WTC11 (cell line): Measurements from ENCODE around the gene AMMECR1. TPM values are rescaled to one million over a fixed set of nuclear protein-coding genes. Genes with fewer than 3 reads are reported as not detected.

Experiments
- ATAC-seq: fragments of 200-7000 bp; cut with Tn5 transposase; 2 replicates; pipeline ENCODE4 v1.10.0; 2021; ENCODE audit warnings: mild to moderate bottlenecking, moderate library complexity
- CTCF ChIA-PET: fragments of 300-600 bp; sonication (Branson Sonifier 250); formaldehyde crosslinking; loops from one replicate; lab custom pipeline; 2021; ENCODE audit warnings: antibody characterized with exemption; lab: Charles Lee
- POLR2A ChIA-PET: fragments of 350-600 bp; sonication (Branson Sonifier 250); formaldehyde crosslinking; loops from one replicate; lab custom pipeline; 2021; ENCODE audit warnings: antibody characterized with exemption; lab: Charles Lee
- DNase-seq: peaks from one replicate; pipeline ENCODE4 v3.0.0; 2021; ENCODE audit warnings: low spot score
- H3K27ac Mint-ChIP-seq: 2 replicates; pipeline ENCODE4 v1.8.0; 2021; ENCODE audit warnings: mixed read lengths
- H3K27me3 Mint-ChIP-seq: 2 replicates; pipeline ENCODE4 v1.8.0; 2021; ENCODE audit warnings: low read depth, mild to moderate bottlenecking, moderate library complexity, mixed read lengths
- H3K36me3 Mint-ChIP-seq: 2 replicates; pipeline ENCODE4 v1.8.0; 2021; ENCODE audit warnings: mixed read lengths
- H3K4me1 Mint-ChIP-seq: 2 replicates; pipeline ENCODE4 v1.8.0; 2022; ENCODE audit warnings: mixed read lengths
- H3K4me3 Mint-ChIP-seq: 2 replicates; pipeline ENCODE4 v1.8.0; 2021; ENCODE audit warnings: mild to moderate bottlenecking, moderate library complexity, mixed read lengths
- H3K9me3 Mint-ChIP-seq: 2 replicates; pipeline ENCODE4 v1.8.0; 2021; ENCODE audit warnings: mixed read lengths
- ARID4B ChIP-seq: sonication (generic); formaldehyde crosslinking; IDR thresholded peaks from 2 replicates; pipeline ENCODE4 v1.8.0; 2023; ENCODE audit warnings: missing genetic modification reagents, mild to moderate bottlenecking, borderline replicate concordance
- CREB1 ChIP-seq: sonication (generic); formaldehyde crosslinking; IDR thresholded peaks from 2 replicates; pipeline ENCODE4 v1.8.0; 2023; ENCODE audit warnings: mild to moderate bottlenecking, missing genetic modification reagents
- ETV6 ChIP-seq: sonication (generic); formaldehyde crosslinking; IDR thresholded peaks from 2 replicates; pipeline ENCODE4 v1.8.1; 2022; ENCODE audit warnings: mild to moderate bottlenecking, missing genetic modification reagents
- FOXJ3 ChIP-seq: sonication (generic); formaldehyde crosslinking; IDR thresholded peaks from 2 replicates; pipeline ENCODE4 v1.9.0; 2021; ENCODE audit warnings: missing genetic modification reagents, mild to moderate bottlenecking, borderline replicate concordance
- GRHL2 ChIP-seq: fragments of 250-450 bp; sonication (Bioruptor Pico); IDR thresholded peaks from 2 replicates; pipeline ENCODE4 v1.8.0; 2022; ENCODE audit warnings: mild to moderate bottlenecking, moderate library complexity; ENCODE audit not compliant: insufficient replicate concordance, severe bottlenecking
- GTF2I ChIP-seq: fragments of 250-450 bp; sonication (Bioruptor Pico); conservative IDR thresholded peaks from 2 replicates; pipeline ENCODE4 v1.4.0; 2021; ENCODE audit warnings: mild to moderate bottlenecking
- IRF2 ChIP-seq: sonication (generic); formaldehyde crosslinking; IDR thresholded peaks from 2 replicates; pipeline ENCODE4 v1.8.0; 2022; ENCODE audit warnings: low read depth, missing genetic modification reagents, borderline replicate concordance
- JAZF1 ChIP-seq: fragments of 250-450 bp; sonication (Bioruptor Pico); IDR thresholded peaks from 2 replicates; pipeline ENCODE4 v1.9.0; 2021; ENCODE audit warnings: moderate library complexity, mild to moderate bottlenecking, inconsistent platforms
- MYBL2 ChIP-seq: sonication (generic); formaldehyde crosslinking; IDR thresholded peaks from 2 replicates; pipeline ENCODE4 v1.8.1; 2023; ENCODE audit warnings: mild to moderate bottlenecking, moderate library complexity, missing genetic modification reagents
- NFATC4 ChIP-seq: fragments of 250-450 bp; sonication (Bioruptor Pico); IDR thresholded peaks from 2 replicates; pipeline ENCODE4 v1.9.0; 2021; ENCODE audit warnings: mild to moderate bottlenecking
- NFE2L1 ChIP-seq: sonication (generic); formaldehyde crosslinking; IDR thresholded peaks from 2 replicates; pipeline ENCODE4 v1.8.1; 2023; ENCODE audit warnings: missing genetic modification reagents
- RELA ChIP-seq: sonication (generic); formaldehyde crosslinking; IDR thresholded peaks from 2 replicates; pipeline ENCODE4 v1.8.1; 2022; ENCODE audit warnings: missing genetic modification reagents, mild to moderate bottlenecking, borderline replicate concordance
- RORB ChIP-seq: fragments of 250-450 bp; sonication (Bioruptor Pico); IDR thresholded peaks from 2 replicates; pipeline ENCODE4 v1.9.0; 2021; ENCODE audit warnings: mild to moderate bottlenecking
- TCF7 ChIP-seq: sonication (generic); formaldehyde crosslinking; IDR thresholded peaks from 2 replicates; pipeline ENCODE4 v1.8.0; 2022; ENCODE audit warnings: mild to moderate bottlenecking, low read depth, missing genetic modification reagents, moderate library complexity
- TP53 ChIP-seq: sonication (generic); formaldehyde crosslinking; IDR thresholded peaks from 2 replicates; pipeline ENCODE4 v1.8.1; 2023; ENCODE audit warnings: mild to moderate bottlenecking, missing genetic modification reagents
- ZMAT4 ChIP-seq: fragments of 250-450 bp; sonication (Bioruptor Pico); IDR thresholded peaks from 2 replicates; pipeline ENCODE4 v1.9.0; 2021; ENCODE audit warnings: mild to moderate bottlenecking
- ZNF121 ChIP-seq: sonication (generic); formaldehyde crosslinking; IDR thresholded peaks from 2 replicates; pipeline ENCODE4 v1.8.0; 2023; ENCODE audit warnings: missing genetic modification reagents
- ZNF138 ChIP-seq: sonication (generic); formaldehyde crosslinking; conservative IDR thresholded peaks from 2 replicates; pipeline ENCODE4 v1.8.1; 2022; ENCODE audit warnings: mild to moderate bottlenecking, moderate library complexity, missing genetic modification reagents
- ZNF219 ChIP-seq: sonication (generic); formaldehyde crosslinking; IDR thresholded peaks from 2 replicates; pipeline ENCODE4 v1.8.0; 2023; ENCODE audit warnings: missing genetic modification reagents, mild to moderate bottlenecking, borderline replicate concordance
- ZNF416 ChIP-seq: fragments of 250-450 bp; sonication (Bioruptor Pico); IDR thresholded peaks from 2 replicates; pipeline ENCODE4 v1.9.0; 2021; ENCODE audit warnings: mild to moderate bottlenecking, inconsistent platforms
- ZNF423 ChIP-seq: fragments of 250-450 bp; sonication (Bioruptor Pico); IDR thresholded peaks from 2 replicates; pipeline ENCODE4 v2.1.2; 2022; ENCODE audit warnings: mild to moderate bottlenecking, moderate library complexity
- ZNF671 ChIP-seq: fragments of 250-450 bp; sonication (Bioruptor Pico); IDR thresholded peaks from 2 replicates; pipeline ENCODE4 v1.8.0; 2021; ENCODE audit warnings: mild to moderate bottlenecking
- ZSCAN18 ChIP-seq: fragments of 250-450 bp; sonication (Bioruptor Pico); IDR thresholded peaks from 2 replicates; pipeline ENCODE4 v2.1.2; 2022; ENCODE audit warnings: mild to moderate bottlenecking, moderate library complexity
- total RNA-seq: library from RNA; stranded (reverse); gene quantifications from 3 replicates; pipeline ENCODE4 v1.2.3, GENCODE V29; 2021
- TF ChIP-seq, protein P1 (sequence below): sonication (generic); formaldehyde crosslinking; IDR thresholded peaks from 2 replicates; pipeline ENCODE4 v1.8.1; 2023; ENCODE audit warnings: mild to moderate bottlenecking, missing genetic modification reagents, moderate library complexity
- TF ChIP-seq, protein P2 (sequence below): sonication (generic); formaldehyde crosslinking; IDR thresholded peaks from 2 replicates; pipeline ENCODE4 v1.8.1; 2022; ENCODE audit warnings: mild to moderate bottlenecking, moderate library complexity, missing genetic modification reagents
- TF ChIP-seq, protein P3 (sequence below): fragments of 250-450 bp; sonication (Bioruptor Pico); IDR thresholded peaks from 2 replicates; pipeline ENCODE4 v1.9.0; 2021; ENCODE audit warnings: mild to moderate bottlenecking

AMMECR1 gene
- total RNA-seq, 1 experiment from 2014 or later, result 18.1 TPM

DNA sequence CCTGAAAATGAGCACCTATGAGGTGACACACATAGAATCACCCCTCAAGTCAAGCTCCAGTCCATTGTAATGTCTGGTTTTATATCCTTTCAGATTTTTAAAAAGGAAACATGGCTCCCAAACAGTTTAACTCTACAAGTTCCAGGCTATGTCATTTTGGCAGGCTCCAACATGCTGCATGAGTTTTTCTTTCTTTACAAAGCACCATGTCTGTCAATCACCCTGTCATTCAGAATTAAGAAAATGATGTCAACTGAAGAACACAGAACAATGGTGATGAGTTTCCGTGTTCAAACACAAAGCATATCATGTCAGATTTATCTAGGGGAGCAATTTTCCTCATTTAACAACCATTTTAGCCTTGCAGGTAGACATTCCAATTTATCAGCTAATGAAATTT lies 106.5 kb downstream of the AMMECR1 start:
- no peaks in the 10 kb centered on the region for H3K36me3 Mint-ChIP-seq
- CTCF ChIA-PET, result no interaction called here
- POLR2A ChIA-PET, result no interaction called here
- no peak overlapping the region for H3K27ac Mint-ChIP-seq
- DNase-seq (no peak), ATAC-seq (no peak)
- TF ChIP-seq MYBL2 (CRISPR knock-in tag) (no peak), FOXJ3 (CRISPR knock-in tag) (no peak), IRF2 (CRISPR knock-in tag) (no peak), ZNF423 (CRISPR knock-in tag) (no peak), ZNF416 (CRISPR knock-in tag) (no peak), ZNF121 (no peak), TP53 (CRISPR knock-in tag) (no peak), ZNF138 (no peak), CREB1 (no peak)
- TF ChIP-seq, protein P1, sequence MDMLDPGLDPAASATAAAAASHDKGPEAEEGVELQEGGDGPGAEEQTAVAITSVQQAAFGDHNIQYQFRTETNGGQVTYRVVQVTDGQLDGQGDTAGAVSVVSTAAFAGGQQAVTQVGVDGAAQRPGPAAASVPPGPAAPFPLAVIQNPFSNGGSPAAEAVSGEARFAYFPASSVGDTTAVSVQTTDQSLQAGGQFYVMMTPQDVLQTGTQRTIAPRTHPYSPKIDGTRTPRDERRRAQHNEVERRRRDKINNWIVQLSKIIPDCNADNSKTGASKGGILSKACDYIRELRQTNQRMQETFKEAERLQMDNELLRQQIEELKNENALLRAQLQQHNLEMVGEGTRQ (CRISPR knock-in tag), result no peak
- H3K9me3 Mint-ChIP-seq, result no peaks in the 10 kb centered on the region
- H3K27me3 Mint-ChIP-seq, result no peaks in the 10 kb centered on the region
- peaks cover 8% of the 10 kb centered on the region for H3K4me1 Mint-ChIP-seq
- no peak overlapping the region for H3K4me3 Mint-ChIP-seq

DNA sequence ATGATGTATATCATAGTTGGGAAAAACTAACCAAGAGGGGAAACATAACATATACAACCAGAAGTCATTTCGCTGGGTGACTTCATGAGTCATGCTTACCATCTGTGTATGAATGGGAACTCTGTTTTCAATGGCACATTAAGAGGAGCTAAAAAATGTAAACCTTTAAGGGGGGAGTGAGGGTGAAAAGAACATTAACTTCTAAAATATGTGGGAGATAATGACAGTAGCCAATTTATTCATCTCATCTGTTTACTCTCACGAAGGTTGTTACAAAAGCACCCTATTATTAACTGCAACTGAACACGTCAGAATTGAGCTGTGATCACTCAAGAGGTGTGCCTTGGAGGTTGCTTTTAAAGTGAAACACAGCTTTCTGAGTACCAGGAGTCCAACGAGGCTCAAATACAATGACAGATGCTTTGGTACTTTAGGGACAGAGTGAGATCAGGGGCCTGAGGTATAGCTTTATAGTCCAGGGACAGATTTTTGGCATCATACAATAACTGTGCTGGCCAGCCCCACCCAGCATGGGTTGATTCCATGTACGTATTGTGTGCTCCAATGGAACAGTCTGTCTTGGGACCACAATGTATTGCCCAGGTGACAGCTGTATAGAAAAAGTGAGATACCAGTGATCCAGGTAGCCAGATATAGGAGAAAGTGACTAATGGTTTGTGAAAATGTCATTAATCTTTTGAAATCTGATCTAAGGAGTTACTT lies 107.3 kb downstream of the AMMECR1 start:
- no peaks in the 10 kb centered on the region for H3K36me3 Mint-ChIP-seq
- CTCF ChIA-PET, result interaction anchor here (1.3 kb wide), 1 partner anchor 208 kb away, joined by 3 read pairs; no protein-coding TSS in a partner anchor
- no peaks in the 10 kb centered on the region for H3K27me3 Mint-ChIP-seq
- ATAC-seq (no peak), DNase-seq (no peak)
- POLR2A ChIA-PET, result no interaction called here
- no peak overlapping the region for H3K4me3 Mint-ChIP-seq
- no peaks in the 10 kb centered on the region for H3K9me3 Mint-ChIP-seq
- H3K27ac Mint-ChIP-seq, result no peak overlapping the region
- TF ChIP-seq NFE2L1 (CRISPR knock-in tag) (no peak), TCF7 (CRISPR knock-in tag) (no peak), ZMAT4 (CRISPR knock-in tag) (no peak), ETV6 (CRISPR knock-in tag) (no peak), ZNF671 (CRISPR knock-in tag) (no peak), ZNF219 (CRISPR knock-in tag) (no peak), NFATC4 (CRISPR knock-in tag) (no peak), JAZF1 (no peak), RORB (CRISPR knock-in tag) (no peak), ZNF423 (CRISPR knock-in tag) (no peak), ARID4B (CRISPR knock-in tag) (no peak), RELA (no peak), GTF2I (CRISPR knock-in tag) (no peak), GRHL2 (CRISPR knock-in tag) (no peak), ZSCAN18 (CRISPR knock-in tag) (no peak)
- TF ChIP-seq, protein P2, sequence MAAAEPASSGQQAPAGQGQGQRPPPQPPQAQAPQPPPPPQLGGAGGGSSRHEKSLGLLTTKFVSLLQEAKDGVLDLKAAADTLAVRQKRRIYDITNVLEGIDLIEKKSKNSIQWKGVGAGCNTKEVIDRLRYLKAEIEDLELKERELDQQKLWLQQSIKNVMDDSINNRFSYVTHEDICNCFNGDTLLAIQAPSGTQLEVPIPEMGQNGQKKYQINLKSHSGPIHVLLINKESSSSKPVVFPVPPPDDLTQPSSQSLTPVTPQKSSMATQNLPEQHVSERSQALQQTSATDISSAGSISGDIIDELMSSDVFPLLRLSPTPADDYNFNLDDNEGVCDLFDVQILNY (CRISPR knock-in tag), result no peak
- TF ChIP-seq, protein P3, sequence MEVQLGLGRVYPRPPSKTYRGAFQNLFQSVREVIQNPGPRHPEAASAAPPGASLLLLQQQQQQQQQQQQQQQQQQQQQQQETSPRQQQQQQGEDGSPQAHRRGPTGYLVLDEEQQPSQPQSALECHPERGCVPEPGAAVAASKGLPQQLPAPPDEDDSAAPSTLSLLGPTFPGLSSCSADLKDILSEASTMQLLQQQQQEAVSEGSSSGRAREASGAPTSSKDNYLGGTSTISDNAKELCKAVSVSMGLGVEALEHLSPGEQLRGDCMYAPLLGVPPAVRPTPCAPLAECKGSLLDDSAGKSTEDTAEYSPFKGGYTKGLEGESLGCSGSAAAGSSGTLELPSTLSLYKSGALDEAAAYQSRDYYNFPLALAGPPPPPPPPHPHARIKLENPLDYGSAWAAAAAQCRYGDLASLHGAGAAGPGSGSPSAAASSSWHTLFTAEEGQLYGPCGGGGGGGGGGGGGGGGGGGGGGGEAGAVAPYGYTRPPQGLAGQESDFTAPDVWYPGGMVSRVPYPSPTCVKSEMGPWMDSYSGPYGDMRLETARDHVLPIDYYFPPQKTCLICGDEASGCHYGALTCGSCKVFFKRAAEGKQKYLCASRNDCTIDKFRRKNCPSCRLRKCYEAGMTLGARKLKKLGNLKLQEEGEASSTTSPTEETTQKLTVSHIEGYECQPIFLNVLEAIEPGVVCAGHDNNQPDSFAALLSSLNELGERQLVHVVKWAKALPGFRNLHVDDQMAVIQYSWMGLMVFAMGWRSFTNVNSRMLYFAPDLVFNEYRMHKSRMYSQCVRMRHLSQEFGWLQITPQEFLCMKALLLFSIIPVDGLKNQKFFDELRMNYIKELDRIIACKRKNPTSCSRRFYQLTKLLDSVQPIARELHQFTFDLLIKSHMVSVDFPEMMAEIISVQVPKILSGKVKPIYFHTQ (CRISPR knock-in tag), result no peak
- peaks cover 8% of the 10 kb centered on the region for H3K4me1 Mint-ChIP-seq
